ENCODE measurements around the gene KCNQ1OT1. TPM values are rescaled to one million over a fixed set of nuclear protein-coding genes. Genes with fewer than 3 reads are reported as not detected.

The KCNQ1OT1 gene
- total RNA-seq, 4 donors from 2014 or later, result 1.8 to 6.8 (median 3.9) TPM

GRCh38 chr11:2698386-2699184 lies 1.2 kb downstream of the KCNQ1OT1 start:
- no peak for TF ChIP-seq CTCF (IDR thresholded peaks at IDR 0.05; ENCODE audit: low read depth)

DNA sequence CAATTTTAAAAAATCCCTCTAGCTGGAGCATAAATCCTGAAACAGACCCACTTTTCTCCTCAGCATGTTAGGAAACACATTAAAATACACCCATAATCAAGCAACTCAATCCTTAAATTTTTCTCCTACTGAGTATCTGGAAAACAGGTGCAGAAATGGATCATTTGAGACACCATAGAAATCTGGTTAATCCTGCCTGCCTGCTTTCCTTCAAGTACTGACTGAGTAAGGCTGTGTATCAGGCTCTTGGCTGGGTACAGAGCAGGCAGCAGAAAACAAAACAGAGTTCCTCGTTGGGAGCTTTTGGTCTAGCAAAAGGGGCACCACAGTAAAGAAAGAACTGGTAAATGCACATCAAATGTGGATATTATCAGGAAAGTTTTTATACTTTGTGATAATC lies 1.9 kb downstream of the KCNQ1OT1 start:
- no peak for TF ChIP-seq CTCF (IDR thresholded peaks at IDR 0.05; ENCODE audit: low read depth)

DNA sequence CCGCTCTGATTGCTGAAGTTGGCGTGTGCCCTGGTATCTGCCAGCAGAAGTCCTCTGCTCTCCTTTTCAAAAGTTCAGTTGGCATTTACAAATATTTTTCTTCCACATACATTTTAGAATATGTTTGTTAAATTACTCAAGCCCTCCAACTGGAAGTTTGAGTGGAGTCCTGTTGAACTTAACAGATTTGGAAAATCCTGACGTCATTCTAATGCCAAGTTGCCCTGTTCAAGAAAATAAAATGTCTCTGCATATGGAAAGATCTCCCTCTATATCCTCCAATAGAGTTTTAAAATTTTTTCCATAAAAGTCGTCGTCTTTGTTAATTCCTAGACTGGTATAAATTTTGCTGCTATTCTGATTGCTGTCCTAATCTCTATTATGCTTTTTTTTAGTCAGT lies 3.3 kb downstream of the KCNQ1OT1 start:
- TF ChIP-seq CTCF (IDR thresholded peaks at IDR 0.05; ENCODE audit: low read depth), result no peak

DNA sequence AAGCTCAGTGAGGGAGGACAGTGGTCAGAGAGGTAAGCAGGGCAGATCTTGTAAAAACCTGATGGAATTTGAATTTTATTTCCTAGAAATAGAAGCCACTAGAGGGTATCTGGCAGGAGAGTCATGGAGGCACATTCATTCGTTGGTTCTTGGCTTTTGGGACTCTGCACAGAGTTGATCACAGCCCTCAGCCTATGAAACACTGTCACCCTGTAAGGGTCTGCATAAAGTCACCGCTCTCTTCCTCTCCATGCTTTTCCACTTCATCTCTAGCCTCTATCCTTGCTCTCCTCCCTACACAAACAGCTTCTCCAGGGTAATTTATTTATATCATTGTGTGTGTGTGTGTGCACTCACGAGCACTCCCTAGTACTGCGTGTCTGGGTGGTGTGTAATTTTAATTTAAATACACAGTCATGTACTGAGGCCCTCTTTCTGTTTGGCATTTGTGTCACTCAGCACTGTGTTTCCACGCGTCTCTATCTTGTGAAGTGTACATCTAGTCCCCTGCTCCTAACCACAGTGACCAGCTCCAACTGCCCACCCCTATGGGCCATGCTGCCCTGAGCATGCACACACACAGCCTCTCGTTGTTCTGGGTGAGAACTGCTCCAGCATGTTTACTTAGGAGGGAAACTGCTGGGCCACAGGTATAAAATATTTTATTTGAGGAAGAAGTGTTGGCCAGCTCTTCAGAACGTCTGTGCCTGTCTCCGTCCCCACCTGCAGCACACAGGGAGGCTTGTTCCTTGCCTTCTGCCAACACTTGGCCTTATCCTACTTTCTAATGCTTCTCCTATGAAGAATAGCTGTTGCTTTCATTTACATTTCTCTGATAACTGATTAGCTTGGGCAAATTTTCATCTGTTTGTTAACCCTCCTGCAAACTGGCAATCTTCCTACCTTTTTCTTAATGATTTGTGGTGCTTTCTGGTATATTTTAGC lies 4.5 kb downstream of the KCNQ1OT1 start:
- TF ChIP-seq CTCF (IDR thresholded peaks at IDR 0.05; ENCODE audit: low read depth), result no peak

DNA sequence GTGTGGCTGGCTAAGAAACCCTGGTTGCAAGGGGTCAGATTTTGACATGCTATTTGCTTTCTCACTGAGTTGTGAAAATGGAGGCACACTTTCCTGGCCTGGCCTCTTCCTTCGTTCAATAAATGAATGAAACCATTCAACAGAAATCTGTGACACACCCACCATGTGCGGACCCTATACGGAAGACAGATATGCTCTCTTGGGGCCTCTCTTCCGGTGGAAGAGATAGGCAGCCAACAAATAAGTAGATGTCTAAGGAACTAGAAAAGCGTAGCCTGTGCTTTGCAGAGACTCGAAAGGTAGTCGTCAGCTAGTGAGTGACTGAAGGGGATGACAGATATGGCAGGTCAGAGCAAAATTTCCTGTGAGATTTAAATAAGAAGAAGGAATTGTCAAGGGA lies 5.3 kb downstream of the KCNQ1OT1 start:
- TF ChIP-seq CTCF (IDR thresholded peaks at IDR 0.05; ENCODE audit: low read depth), result no peak

DNA sequence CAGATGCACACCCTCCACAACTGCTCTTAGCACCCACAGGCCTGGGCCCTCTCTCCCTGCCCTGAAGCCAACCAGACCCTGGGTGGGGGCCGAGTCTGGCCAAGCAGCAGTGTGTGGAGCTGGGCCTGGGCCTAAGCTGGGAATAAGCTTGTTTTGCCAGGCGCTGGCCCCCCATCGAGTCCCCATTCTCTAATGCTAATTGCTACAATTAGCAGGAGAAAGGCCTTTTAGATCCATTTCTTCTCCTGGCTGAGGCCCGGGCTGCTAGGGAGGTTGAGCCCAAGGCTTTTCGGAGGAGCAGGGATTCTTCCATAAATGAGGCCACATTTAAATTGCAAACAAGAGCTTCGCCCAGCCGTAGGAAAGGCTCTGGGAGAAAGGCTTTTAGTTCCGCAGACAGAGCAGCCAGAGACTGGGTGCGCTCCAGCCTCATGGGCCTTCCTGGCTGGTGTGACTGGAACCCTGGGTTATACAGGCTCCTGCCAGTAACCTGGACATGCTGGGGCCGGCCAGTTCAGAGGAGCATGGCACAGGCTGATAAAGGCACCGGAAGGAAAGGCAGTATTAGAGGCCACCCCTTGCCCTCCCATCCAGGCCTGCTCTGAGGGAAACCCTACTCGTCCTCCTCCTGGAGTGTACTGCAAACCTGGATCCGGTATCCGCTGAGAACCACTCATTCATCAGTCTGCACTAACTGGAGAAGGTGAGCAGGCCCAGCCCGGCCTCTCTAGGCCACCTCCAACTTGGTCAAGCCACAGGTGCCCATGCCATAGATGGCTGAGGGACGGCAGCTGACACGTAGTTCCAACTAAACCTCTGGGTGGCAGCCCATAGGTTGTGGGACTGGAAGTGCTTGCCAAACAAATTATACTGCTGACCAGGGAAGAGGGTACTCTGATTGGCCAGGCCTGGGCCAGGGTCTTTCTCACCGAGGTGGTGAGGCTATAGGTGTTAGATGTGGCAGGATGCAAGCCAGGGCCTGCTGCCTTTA lies 6.2 kb downstream of the KCNQ1OT1 start:
- TF ChIP-seq CTCF (IDR thresholded peaks at IDR 0.05; ENCODE audit: low read depth), result no peak
